ENCODE results near the gene RASA3. TPM values are rescaled to one million over a fixed set of nuclear protein-coding genes. Genes with fewer than 3 reads are reported as not detected.

Gene RASA3
- polyA plus RNA-seq, 3 donors, result 9.0 to 32.6 (median 16.6) TPM

DNA sequence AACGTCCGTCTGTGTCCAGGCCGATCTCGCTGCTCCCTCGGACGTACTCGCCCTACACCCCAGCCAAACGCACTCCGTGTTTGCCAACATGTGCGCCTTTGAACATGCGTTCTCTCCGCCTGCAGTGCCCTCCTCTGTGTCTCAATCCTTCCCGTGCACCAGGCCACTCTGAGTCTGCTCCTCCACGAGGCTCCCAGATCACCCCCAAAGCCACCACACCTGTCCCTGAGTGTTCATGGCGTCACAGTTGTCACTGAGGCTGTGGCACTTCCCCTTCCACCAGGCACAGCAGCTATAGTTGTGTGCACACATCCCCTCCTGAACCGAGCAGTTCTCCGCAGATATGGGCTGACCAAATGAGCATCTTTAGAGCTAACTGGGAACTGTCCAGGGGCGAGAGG lies 35.6 kb downstream of the RASA3 start:
- H3K79me2 ChIP-seq (ENCODE audit: insufficient read depth, low read length), result peaks cover 91% of the 10 kb centered on the region

DNA sequence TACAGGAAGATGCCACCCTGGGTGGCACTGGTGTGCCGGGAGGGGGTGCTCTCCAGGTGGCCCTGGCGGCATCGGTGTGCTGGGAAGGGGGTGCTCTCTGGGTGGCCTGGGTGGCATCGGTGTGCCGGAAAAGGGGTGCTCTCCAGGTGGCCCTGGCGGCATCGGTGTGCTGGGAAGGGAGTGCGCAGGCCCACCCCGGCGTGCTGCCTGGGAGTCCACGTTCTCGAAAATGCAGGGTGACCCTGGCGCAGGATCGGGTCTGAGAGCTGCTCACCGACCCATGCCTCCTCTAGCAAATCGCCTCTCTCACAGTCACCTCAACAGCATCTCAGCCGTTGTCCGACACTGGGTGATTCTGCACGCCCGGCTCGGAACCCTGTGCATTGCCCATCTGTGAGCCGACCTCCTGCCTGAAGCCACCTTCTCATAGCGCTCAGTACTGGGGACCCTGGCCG lies 36.4 kb downstream of the RASA3 start:
- Histone ChIP-seq H3K9ac (ENCODE audit: insufficient read depth, low read length, poor library complexity, severe bottlenecking) (no peak overlapping the region), H4K20me1 (ENCODE audit: insufficient read depth, low read length) (peaks cover 82% of the 10 kb centered on the region)
- 96% methylated on average over 23 of the region's 24 CpGs for WGBS (ENCODE audit: insufficient coverage)

More for the DNA sequence above, 35.6 kb downstream of the RASA3 start:
- DNase-seq, result no peak
- Mint-ChIP-seq H3K36me3 (peaks cover 30 to 36% of the 10 kb centered on the region in 2 donors), H3K27me3 (ENCODE audit: low read depth in 3 of 3) (no peaks in the 10 kb centered on the region), H3K4me3 (no peak overlapping the region), H3K9me3 (peaks cover 11 to 21% (median 18%) of the 10 kb centered on the region in 7 donors), H3K27ac (peak overlapping the region in 1 of 7 donors; percentile 23), H3K4me1 (peaks cover 41% of the 10 kb centered on the region)
- peaks cover 0 to 21% of the 10 kb centered on the region in 2 donors for H3K4me1 ChIP-seq (ENCODE audit: control insufficient read depth in 1 of 2, insufficient read depth in 2 of 2, low read length in 2 of 2)
- no peak overlapping the region for H2AFZ ChIP-seq (ENCODE audit: insufficient read depth, low read depth, low read length, poor library complexity, severe bottlenecking)
- H4K20me1 ChIP-seq (ENCODE audit: insufficient read depth, low read length), result peaks cover 84% of the 10 kb centered on the region
- WGBS (ENCODE audit: insufficient coverage), result 86% methylated on average over 18 of the region's 18 CpGs
- H3K9ac ChIP-seq (ENCODE audit: insufficient read depth, low read length, poor library complexity, severe bottlenecking), result no peak overlapping the region
- no peaks in the 10 kb centered on the region for H3K27me3 ChIP-seq (ENCODE audit: control insufficient read depth in 2 of 2, insufficient read depth in 2 of 2, low read length in 2 of 2)
- H3K9me3 ChIP-seq (replicated peaks in 1 of 2; ENCODE audit: control insufficient read depth in 1 of 2, insufficient read depth in 1 of 2, low read length in 2 of 2), result peaks cover 0 to 14% of the 10 kb centered on the region in 2 donors
- TF ChIP-seq, protein P1, sequence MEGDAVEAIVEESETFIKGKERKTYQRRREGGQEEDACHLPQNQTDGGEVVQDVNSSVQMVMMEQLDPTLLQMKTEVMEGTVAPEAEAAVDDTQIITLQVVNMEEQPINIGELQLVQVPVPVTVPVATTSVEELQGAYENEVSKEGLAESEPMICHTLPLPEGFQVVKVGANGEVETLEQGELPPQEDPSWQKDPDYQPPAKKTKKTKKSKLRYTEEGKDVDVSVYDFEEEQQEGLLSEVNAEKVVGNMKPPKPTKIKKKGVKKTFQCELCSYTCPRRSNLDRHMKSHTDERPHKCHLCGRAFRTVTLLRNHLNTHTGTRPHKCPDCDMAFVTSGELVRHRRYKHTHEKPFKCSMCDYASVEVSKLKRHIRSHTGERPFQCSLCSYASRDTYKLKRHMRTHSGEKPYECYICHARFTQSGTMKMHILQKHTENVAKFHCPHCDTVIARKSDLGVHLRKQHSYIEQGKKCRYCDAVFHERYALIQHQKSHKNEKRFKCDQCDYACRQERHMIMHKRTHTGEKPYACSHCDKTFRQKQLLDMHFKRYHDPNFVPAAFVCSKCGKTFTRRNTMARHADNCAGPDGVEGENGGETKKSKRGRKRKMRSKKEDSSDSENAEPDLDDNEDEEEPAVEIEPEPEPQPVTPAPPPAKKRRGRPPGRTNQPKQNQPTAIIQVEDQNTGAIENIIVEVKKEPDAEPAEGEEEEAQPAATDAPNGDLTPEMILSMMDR (IDR thresholded peaks at IDR 0.05), result no peak
- H3K36me3 ChIP-seq (replicated peaks in 1 of 2; ENCODE audit: control insufficient read depth in 1 of 2, insufficient read depth in 2 of 2, low read length in 2 of 2), result peaks cover 4 to 10% of the 10 kb centered on the region in 2 donors
- intact Hi-C loops (cut with micrococcal nuclease), result no loop called here
- H3K4me3 ChIP-seq (replicated peaks in 1 of 3; ENCODE audit: low read depth in 2 of 3, low read length in 3 of 3), result no peak overlapping the region
- H3K27ac ChIP-seq (ENCODE audit: low read depth in 1 of 2, low read length in 2 of 2), result no peak overlapping the region
- no peak overlapping the region for H3K4me2 ChIP-seq (replicated peaks; ENCODE audit: extremely low read depth, low read length, poor library complexity, severe bottlenecking)

More for the DNA sequence above, 36.4 kb downstream of the RASA3 start:
- TF ChIP-seq, protein P1 (IDR thresholded peaks at IDR 0.05), result no peak
- Histone ChIP-seq H3K27me3 (ENCODE audit: control insufficient read depth in 2 of 2, insufficient read depth in 2 of 2, low read length in 2 of 2) (no peaks in the 10 kb centered on the region), H3K36me3 (replicated peaks in 1 of 2; ENCODE audit: control insufficient read depth in 1 of 2, insufficient read depth in 2 of 2, low read length in 2 of 2) (peaks cover 0 to 10% of the 10 kb centered on the region in 2 donors), H3K79me2 (ENCODE audit: insufficient read depth, low read length) (peaks cover 89% of the 10 kb centered on the region), H3K4me1 (ENCODE audit: control insufficient read depth in 1 of 2, insufficient read depth in 2 of 2, low read length in 2 of 2) (peaks cover 0 to 17% of the 10 kb centered on the region in 2 donors), H2AFZ (ENCODE audit: insufficient read depth, low read depth, low read length, poor library complexity, severe bottlenecking) (no peak overlapping the region), H3K9me3 (replicated peaks in 1 of 2; ENCODE audit: control insufficient read depth in 1 of 2, insufficient read depth in 1 of 2, low read length in 2 of 2) (peaks cover 5 to 22% of the 10 kb centered on the region in 2 donors), H3K27ac (ENCODE audit: low read depth in 1 of 2, low read length in 2 of 2) (no peak overlapping the region), H3K4me2 (replicated peaks; ENCODE audit: extremely low read depth, low read length, poor library complexity, severe bottlenecking) (no peak overlapping the region), H3K4me3 (replicated peaks in 1 of 3; ENCODE audit: low read depth in 2 of 3, low read length in 3 of 3) (no peak overlapping the region)
- H3K27ac Mint-ChIP-seq, result peak overlapping the region in 1 of 7 donors; percentile 58
- peaks cover 30 to 34% of the 10 kb centered on the region in 2 donors for H3K36me3 Mint-ChIP-seq
- no peaks in the 10 kb centered on the region for H3K27me3 Mint-ChIP-seq (ENCODE audit: low read depth in 3 of 3)
- intact Hi-C loops (cut with micrococcal nuclease), result no loop called here
- H3K9me3 Mint-ChIP-seq, result peaks cover 17 to 28% (median 26%) of the 10 kb centered on the region in 7 donors
- no peak for DNase-seq
- peaks cover 36% of the 10 kb centered on the region for H3K4me1 Mint-ChIP-seq
- H3K4me3 Mint-ChIP-seq, result no peak overlapping the region
